Right lobe of liver (tissue), 4 donors: ENCODE data around the gene NMB.

Source experiments
- CTCF ChIP-seq, 4 donors: fragments of 200-600 bp in 3 of 4; fragments of 450-650 bp in 1 of 4; IDR thresholded peaks; one replicate each; pipeline versions ENCODE4 v1.5.1 to v1.8.0; 2016 to 2022; ENCODE audit warnings: antibody characterized with exemption in 4 of 4, mild to moderate bottlenecking in 2 of 4
- POLR2A ChIP-seq: fragments of 450-650 bp; IDR thresholded peaks from one replicate; pipeline ENCODE4 v1.6.1; 2017; ENCODE audit warnings: antibody characterized with exemption, mild to moderate bottlenecking
- donor health status: DM: no; HTN: no; CAD: no.
- donor health status: DM: no; HTN: no; CAD: no.
- donor health status: DM: no; HTN: yes; CAD: no.

DNA sequence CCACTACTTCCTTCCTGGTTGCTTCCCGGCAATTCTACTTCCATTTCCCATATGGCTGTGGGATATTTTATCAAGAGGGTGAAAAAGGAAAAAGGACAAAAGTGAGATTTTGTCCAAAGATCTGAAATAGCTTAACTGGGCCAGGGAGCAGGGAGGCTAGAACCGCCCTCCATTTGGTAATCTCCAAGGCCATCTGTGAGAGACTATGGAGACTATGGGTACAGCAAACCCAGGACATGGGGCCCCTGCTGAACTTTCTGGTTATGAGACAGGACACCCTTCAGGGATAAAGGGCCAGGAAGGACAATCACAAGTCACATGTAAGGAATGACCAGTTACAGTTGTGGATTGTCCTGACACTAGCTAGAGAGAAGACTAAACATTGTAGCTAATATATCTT lies 32.9 kb downstream of the NMB start:
- TF ChIP-seq CTCF (IDR thresholded peaks at IDR 0.05), result no peak
- no peak for TF ChIP-seq POLR2A
